ENCODE data around the gene BRD1.

BRD1 gene

GRCh38 chr22:49814164-49814686, 13.4 kb downstream of the BRD1 start:
- Histone ChIP-seq H3F3A (ENCODE audit: control insufficient read depth, insufficient read depth) (no peaks in the 10 kb centered on the region), H4K20me1 (ENCODE audit: control insufficient read depth, insufficient read depth, low read depth, low read length) (peaks cover 15% of the 10 kb centered on the region; the same call in 1 of the 2 replicates), H3K27ac (ENCODE audit: low read depth, low read length) (no peak overlapping the region), H3K79me2 (ENCODE audit: control insufficient read depth, low read length) (peaks cover 100% of the 10 kb centered on the region), H3K27me3 (ENCODE audit: control insufficient read depth, low read length) (no peaks in the 10 kb centered on the region), H3K4me3 (ENCODE audit: low read length) (no peak overlapping the region), H3K9me2 (replicated peaks; ENCODE audit: control insufficient read depth, low read length) (no peaks in the 10 kb centered on the region), H3K4me2 (ENCODE audit: low read length) (no peak overlapping the region), H3K9me3 (ENCODE audit: control insufficient read depth, insufficient read depth, low read length) (no peaks in the 10 kb centered on the region), H3K36me3 (ENCODE audit: control insufficient read depth, low read length) (peaks cover 72% of the 10 kb centered on the region), H3K4me1 (ENCODE audit: control insufficient read depth, low read length) (peaks cover 6% of the 10 kb centered on the region; the same call in 1 of the 2 replicates)
- no peak for TF ChIP-seq EZH2phosphoT487 (IDR thresholded peaks at IDR 0.05; ENCODE audit: borderline replicate concordance, low read length)
- no peak for TF ChIP-seq CTCF (IDR thresholded peaks at IDR 0.05; ENCODE audit: low read depth, low read length, poor library complexity, severe bottlenecking)

GRCh38 chr22:49812838-49813237, 14.8 kb downstream of the BRD1 start:
- Histone ChIP-seq H3K4me1 (ENCODE audit: control insufficient read depth, low read length) (peaks cover 6% of the 10 kb centered on the region; the same call in 1 of the 2 replicates), H3F3A (ENCODE audit: control insufficient read depth, insufficient read depth) (no peaks in the 10 kb centered on the region), H3K9me3 (ENCODE audit: control insufficient read depth, insufficient read depth, low read length) (no peaks in the 10 kb centered on the region), H3K79me2 (ENCODE audit: control insufficient read depth, low read length) (peaks cover 100% of the 10 kb centered on the region), H3K4me2 (ENCODE audit: low read length) (no peak overlapping the region), H3K27me3 (ENCODE audit: control insufficient read depth, low read length) (no peaks in the 10 kb centered on the region), H3K4me3 (ENCODE audit: low read length) (no peak overlapping the region), H3K36me3 (ENCODE audit: control insufficient read depth, low read length) (peaks cover 67% of the 10 kb centered on the region), H3K9me2 (replicated peaks; ENCODE audit: control insufficient read depth, low read length) (no peaks in the 10 kb centered on the region), H3K27ac (ENCODE audit: low read depth, low read length) (no peak overlapping the region), H4K20me1 (ENCODE audit: control insufficient read depth, insufficient read depth, low read depth, low read length) (peaks cover 20% of the 10 kb centered on the region; the same call in 1 of the 2 replicates)
- TF ChIP-seq EZH2phosphoT487 (IDR thresholded peaks at IDR 0.05; ENCODE audit: borderline replicate concordance, low read length) (no peak), CTCF (IDR thresholded peaks at IDR 0.05; ENCODE audit: low read depth, low read length, poor library complexity, severe bottlenecking) (no peak)

GRCh38 chr22:49811020-49811791, 16.5 kb downstream of the BRD1 start:
- H3K9me3 ChIP-seq (ENCODE audit: control insufficient read depth, insufficient read depth, low read length), result no peaks in the 10 kb centered on the region
- H3K27me3 ChIP-seq (ENCODE audit: control insufficient read depth, low read length), result no peaks in the 10 kb centered on the region
- H3K4me3 ChIP-seq (ENCODE audit: low read length), result no peak overlapping the region
- no peak overlapping the region for H3K27ac ChIP-seq (ENCODE audit: low read depth, low read length)
- no peaks in the 10 kb centered on the region for H3F3A ChIP-seq (ENCODE audit: control insufficient read depth, insufficient read depth)
- H3K4me1 ChIP-seq (ENCODE audit: control insufficient read depth, low read length), result peaks cover 6% of the 10 kb centered on the region; the same call in 1 of the 2 replicates
- no peaks in the 10 kb centered on the region for H3K9me2 ChIP-seq (replicated peaks; ENCODE audit: control insufficient read depth, low read length)
- no peak overlapping the region for H3K4me2 ChIP-seq (ENCODE audit: low read length)
- H4K20me1 ChIP-seq (ENCODE audit: control insufficient read depth, insufficient read depth, low read depth, low read length), result peaks cover 23% of the 10 kb centered on the region; the same call in 1 of the 2 replicates
- TF ChIP-seq EZH2phosphoT487 (IDR thresholded peaks at IDR 0.05; ENCODE audit: borderline replicate concordance, low read length) (no peak), CTCF (IDR thresholded peaks at IDR 0.05; ENCODE audit: low read depth, low read length, poor library complexity, severe bottlenecking) (no peak)
- H3K79me2 ChIP-seq (ENCODE audit: control insufficient read depth, low read length), result peaks cover 100% of the 10 kb centered on the region
- H3K36me3 ChIP-seq (ENCODE audit: control insufficient read depth, low read length), result peaks cover 61% of the 10 kb centered on the region

Data from DOHH2 (cell line).